HEK293T (cell line): ENCODE measurements around the gene DLX4.

ENCODE experiments used
- ARNT ChIP-seq: fragments of 450-650 bp; IDR thresholded peaks from 2 replicates; pipeline ENCODE4 v1.6.1; 2017; ENCODE audit warnings: mild to moderate bottlenecking
- BHLHE40 ChIP-seq: fragments of 450-650 bp; IDR thresholded peaks from 2 replicates; pipeline ENCODE4 v1.6.1; 2016; ENCODE audit warnings: mild to moderate bottlenecking, moderate library complexity, borderline replicate concordance
- CTBP1 ChIP-seq: fragments of 450-650 bp; IDR thresholded peaks from 2 replicates; pipeline ENCODE4 v1.6.1; 2016; ENCODE audit warnings: borderline replicate concordance
- ELF4 ChIP-seq: fragments of 450-650 bp; IDR thresholded peaks from 2 replicates; pipeline ENCODE4 v1.6.1; 2017; ENCODE audit warnings: antibody characterized with exemption
- FOXK2 ChIP-seq: fragments of 450-650 bp; IDR thresholded peaks from 2 replicates; pipeline ENCODE4 v1.6.1; 2016; ENCODE audit warnings: mild to moderate bottlenecking
- FOXM1 ChIP-seq: fragments of 450-650 bp; IDR thresholded peaks from 2 replicates; pipeline ENCODE4 v1.6.1; 2017; ENCODE audit warnings: mild to moderate bottlenecking, borderline replicate concordance
- PKNOX1 ChIP-seq: fragments of 450-650 bp; IDR thresholded peaks from 2 replicates; pipeline ENCODE4 v1.6.1; 2016
- SP1 ChIP-seq: fragments of 450-650 bp; IDR thresholded peaks from 2 replicates; pipeline ENCODE4 v1.6.1; 2017
- SUZ12 ChIP-seq: fragments of 450-650 bp; IDR thresholded peaks from 2 replicates; pipeline ENCODE4 v1.6.1; 2016; ENCODE audit warnings: mild to moderate bottlenecking
- ZNF384 ChIP-seq: fragments of 450-650 bp; IDR thresholded peaks from 2 replicates; pipeline ENCODE4 v1.6.1; 2016

- TF ChIP-seq CTBP1 (no peak), PKNOX1 (no peak), SUZ12 (no peak), BHLHE40 (no peak), FOXM1 (no peak), SP1 (no peak), ZNF384 (no peak), ARNT (no peak), ELF4 (no peak), FOXK2 (no peak)
These were observed 1.5 kb downstream of the DLX4 start for GRCh38 chr17:49970498-49970897.
